SK-N-MC (cell line): ENCODE data around the gene BCL2L13.

Experiments used
- EZH2 ChIP-seq: fragments of 200-600 bp; sonication (generic); IDR thresholded peaks from one replicate; pipeline ENCODE4 v1.6.1; 2017; ENCODE audit warnings: antibody characterized with exemption
- POLR2AphosphoS5 ChIP-seq: IDR thresholded peaks from 2 replicates; pipeline ENCODE4 v1.6.1; 2012; ENCODE audit warnings: mild to moderate bottlenecking, low read depth, low read length, borderline replicate concordance

GRCh38 chr22:17773606-17774205 is 135.1 kb downstream of the BCL2L13 start:
- TF ChIP-seq EZH2 (no peak), POLR2AphosphoS5 (no peak; the same call in 1 of the 2 replicates)
